BLaER1 (cell line): Measurements from ENCODE around the gene GGACT.

Experiments
- H3K27ac ChIP-seq: shearing (Covaris generic); formaldehyde crosslinking; 2 replicates; pipeline ENCODE4 v1.8.1; 2022
- H3K27me3 ChIP-seq: shearing (Covaris generic); formaldehyde crosslinking; 2 replicates; pipeline ENCODE4 v1.8.1; 2022
- H3K36me3 ChIP-seq: shearing (Covaris generic); formaldehyde crosslinking; 2 replicates; pipeline ENCODE4 v1.8.1; 2022
- H3K4me1 ChIP-seq: shearing (Covaris generic); formaldehyde crosslinking; 2 replicates; pipeline ENCODE4 v1.8.1; 2022
- H3K4me2 ChIP-seq: shearing (Covaris generic); formaldehyde crosslinking; 2 replicates; pipeline ENCODE4 v1.8.1; 2022
- H3K4me3 ChIP-seq: shearing (Covaris generic); formaldehyde crosslinking; 2 replicates; pipeline ENCODE4 v1.8.1; 2022
- H3K9ac ChIP-seq: shearing (Covaris generic); formaldehyde crosslinking; 2 replicates; pipeline ENCODE4 v1.8.1; 2022
- H3K9me3 ChIP-seq: shearing (Covaris generic); formaldehyde crosslinking; 2 replicates; pipeline ENCODE4 v1.8.1; 2022
- H4K20me1 ChIP-seq: shearing (Covaris generic); formaldehyde crosslinking; 2 replicates; pipeline ENCODE4 v1.8.1; 2022
- Cebpa-rat ChIP-seq: shearing (Covaris generic); IDR thresholded peaks from 2 replicates; pipeline ENCODE4 v1.8.1; 2022

Gene GGACT

GRCh38 chr13:100588331-100589177 is at the start of gene GGACT:
GGACT (minus strand) TSS chr13:100588789; CDS start chr13:100532591, 56,198 bp downstream.
- H3K9ac ChIP-seq, result peak within 1 kb of the TSS; percentile 73
- H3K9me3 ChIP-seq, result no peaks in the 10 kb centered on the region; the same call in 1 of the 2 replicates
- no peaks in the 10 kb centered on the region for H3K36me3 ChIP-seq
- H3K27me3 ChIP-seq, result no peaks in the 10 kb centered on the region
- peaks cover 37% of the 10 kb centered on the region for H3K4me1 ChIP-seq
- peak within 1 kb of the TSS; percentile 71 for H3K27ac ChIP-seq
- no peaks in the 10 kb centered on the region for H4K20me1 ChIP-seq
- H3K4me3 ChIP-seq, result peak within 1 kb of the TSS; percentile 69
- peak within 1 kb of the TSS; percentile 86 for H3K4me2 ChIP-seq
- TF ChIP-seq Cebpa-rat, result no peak

- H3K27ac ChIP-seq, result no peak overlapping the region
- H3K4me1 ChIP-seq, result no peaks in the 10 kb centered on the region
- H3K4me2 ChIP-seq, result no peak overlapping the region
- H3K9me3 ChIP-seq, result no peaks in the 10 kb centered on the region
- H4K20me1 ChIP-seq, result no peaks in the 10 kb centered on the region
- no peak overlapping the region for H3K9ac ChIP-seq
- TF ChIP-seq Cebpa-rat, result no peak
- H3K4me3 ChIP-seq, result no peak overlapping the region
- peaks cover 100% of the 10 kb centered on the region for H3K36me3 ChIP-seq
- no peaks in the 10 kb centered on the region for H3K27me3 ChIP-seq
These were observed 49.2 kb upstream of the GGACT start for GRCh38 chr13:100637796-100638195.

- Histone ChIP-seq H3K27me3 (no peaks in the 10 kb centered on the region), H3K36me3 (peaks cover 99% of the 10 kb centered on the region), H3K9ac (no peak overlapping the region), H3K4me2 (no peak overlapping the region), H4K20me1 (no peaks in the 10 kb centered on the region), H3K4me1 (no peaks in the 10 kb centered on the region), H3K4me3 (no peak overlapping the region), H3K9me3 (no peaks in the 10 kb centered on the region), H3K27ac (no peak overlapping the region)
- no peak for TF ChIP-seq Cebpa-rat
These were observed 48.8 kb upstream of the GGACT start for GRCh38 chr13:100637380-100637779.

- peaks cover 96% of the 10 kb centered on the region for H3K36me3 ChIP-seq
These were observed 47.9 kb upstream of the GGACT start for GRCh38 chr13:100636441-100636840.

GRCh38 chr13:100636004-100636403 is 47.4 kb upstream of the GGACT start:
- no peaks in the 10 kb centered on the region for H3K9me3 ChIP-seq
- H3K9ac ChIP-seq, result no peak overlapping the region
- no peaks in the 10 kb centered on the region for H3K4me1 ChIP-seq
- no peak for TF ChIP-seq Cebpa-rat
- no peak overlapping the region for H3K27ac ChIP-seq
- no peak overlapping the region for H3K4me3 ChIP-seq
- H3K4me2 ChIP-seq, result no peak overlapping the region
- H3K36me3 ChIP-seq, result peaks cover 94% of the 10 kb centered on the region
- H4K20me1 ChIP-seq, result no peaks in the 10 kb centered on the region
- no peaks in the 10 kb centered on the region for H3K27me3 ChIP-seq

More at GRCh38 chr13:100636441-100636840, 47.9 kb upstream of the GGACT start:
- TF ChIP-seq Cebpa-rat, result no peak
- Histone ChIP-seq H4K20me1 (no peaks in the 10 kb centered on the region), H3K4me1 (no peaks in the 10 kb centered on the region), H3K9ac (no peak overlapping the region), H3K4me3 (no peak overlapping the region), H3K9me3 (no peaks in the 10 kb centered on the region), H3K4me2 (no peak overlapping the region), H3K27ac (no peak overlapping the region), H3K27me3 (no peaks in the 10 kb centered on the region)

GRCh38 chr13:100634696-100635095 is 46.1 kb upstream of the GGACT start:
- no peak overlapping the region for H3K27ac ChIP-seq
- H3K36me3 ChIP-seq, result peaks cover 94% of the 10 kb centered on the region
- no peaks in the 10 kb centered on the region for H3K4me1 ChIP-seq
- no peak overlapping the region for H3K9ac ChIP-seq
- H3K4me2 ChIP-seq, result no peak overlapping the region
- no peak overlapping the region for H3K4me3 ChIP-seq
- no peak for TF ChIP-seq Cebpa-rat
- H3K27me3 ChIP-seq, result no peaks in the 10 kb centered on the region
- no peaks in the 10 kb centered on the region for H4K20me1 ChIP-seq
- H3K9me3 ChIP-seq, result no peaks in the 10 kb centered on the region

- H3K36me3 ChIP-seq, result peaks cover 94% of the 10 kb centered on the region
- H3K27ac ChIP-seq, result no peak overlapping the region
- no peak for TF ChIP-seq Cebpa-rat
These were observed 44.9 kb upstream of the GGACT start for GRCh38 chr13:100633461-100633860.

GRCh38 chr13:100630555-100630954 is 42.0 kb upstream of the GGACT start:
- TF ChIP-seq Cebpa-rat, result no peak
- no peaks in the 10 kb centered on the region for H3K9me3 ChIP-seq
- H3K4me1 ChIP-seq, result no peaks in the 10 kb centered on the region
- no peaks in the 10 kb centered on the region for H4K20me1 ChIP-seq
- H3K4me3 ChIP-seq, result no peak overlapping the region
- H3K36me3 ChIP-seq, result peaks cover 94% of the 10 kb centered on the region
- H3K27ac ChIP-seq, result no peak overlapping the region
- H3K27me3 ChIP-seq, result no peaks in the 10 kb centered on the region
- no peak overlapping the region for H3K9ac ChIP-seq
- H3K4me2 ChIP-seq, result no peak overlapping the region

More at GRCh38 chr13:100633461-100633860, 44.9 kb upstream of the GGACT start:
- H3K4me2 ChIP-seq, result no peak overlapping the region
- no peaks in the 10 kb centered on the region for H4K20me1 ChIP-seq
- no peaks in the 10 kb centered on the region for H3K27me3 ChIP-seq
- H3K4me3 ChIP-seq, result no peak overlapping the region
- H3K4me1 ChIP-seq, result no peaks in the 10 kb centered on the region
- H3K9ac ChIP-seq, result no peak overlapping the region
- H3K9me3 ChIP-seq, result no peaks in the 10 kb centered on the region

GRCh38 chr13:100627120-100627519 is 38.5 kb upstream of the GGACT start:
- no peak overlapping the region for H3K4me2 ChIP-seq
- H3K4me1 ChIP-seq, result no peaks in the 10 kb centered on the region
- peaks cover 95% of the 10 kb centered on the region for H3K36me3 ChIP-seq
- H3K27me3 ChIP-seq, result no peaks in the 10 kb centered on the region
- H3K9ac ChIP-seq, result no peak overlapping the region
- TF ChIP-seq Cebpa-rat, result no peak
- H3K4me3 ChIP-seq, result no peak overlapping the region
- peaks cover 22% of the 10 kb centered on the region for H3K9me3 ChIP-seq
- no peaks in the 10 kb centered on the region for H4K20me1 ChIP-seq
- no peak overlapping the region for H3K27ac ChIP-seq

GRCh38 chr13:100625447-100625846 is 36.9 kb upstream of the GGACT start:
- H3K4me2 ChIP-seq, result no peak overlapping the region
- no peak overlapping the region for H3K9ac ChIP-seq
- H4K20me1 ChIP-seq, result no peaks in the 10 kb centered on the region
- H3K9me3 ChIP-seq, result peaks cover 39% of the 10 kb centered on the region
- no peaks in the 10 kb centered on the region for H3K27me3 ChIP-seq
- H3K4me1 ChIP-seq, result no peaks in the 10 kb centered on the region
- no peak overlapping the region for H3K27ac ChIP-seq
- TF ChIP-seq Cebpa-rat, result no peak
- no peak overlapping the region for H3K4me3 ChIP-seq
- H3K36me3 ChIP-seq, result peaks cover 99% of the 10 kb centered on the region
